Uterus (tissue), 2 donors: ENCODE results near the gene CLRN2.

ENCODE experiments used
- CTCF ChIP-seq, 4 experiments: fragments of 200-600 bp in 2 of 4; fragments of 450-650 bp in 2 of 4; sonication (generic) in 2 of 4; IDR thresholded peaks; one replicate each; pipeline ENCODE4 v1.5.1; 2016 to 2019; ENCODE audit warnings: antibody characterized with exemption in 4 of 4, mild to moderate bottlenecking in 2 of 4, moderate library complexity in 1 of 4
- POLR2A ChIP-seq, 2 donors: fragments of 450-650 bp; IDR thresholded peaks; one replicate each; pipeline ENCODE4 v1.6.1; 2016; ENCODE audit warnings: antibody characterized with exemption in 2 of 2, mild to moderate bottlenecking in 1 of 2, moderate library complexity in 1 of 2

- TF ChIP-seq CTCF (IDR thresholded peaks at IDR 0.05) (no peak), POLR2A (IDR thresholded peaks at IDR 0.05) (no peak)
These were observed 11.9 kb downstream of the CLRN2 start for GRCh38 chr4:17526695-17527477.
